HepG2 (cell line): Measurements from ENCODE around the gene SHC3. TPM values are rescaled to one million over a fixed set of nuclear protein-coding genes. Genes with fewer than 3 reads are reported as not detected.

ENCODE experiments used
- ATAC-seq: fragments of 200-7000 bp; cut with Tn5 transposase; 3 replicates; pipeline ENCODE4 v1.9.1; 2020; ENCODE audit warnings: mild to moderate bottlenecking, moderate library complexity
- BruUV-seq: library from RNA; stranded (reverse); fragments of 400-500 nt; replicated peaks from 2 replicates; lab custom pipeline; 2021; lab: Mats Ljungman, UMichigan
- CTCF ChIA-PET: fragments of 300-600 bp; formaldehyde crosslinking; extraction: SDS; loops from one replicate; lab custom pipeline; 2021; ENCODE audit warnings: low total read pairs, inconsistent platforms, low intra/inter-chr PET ratio; lab: Yijun Ruan, JAX
- POLR2A ChIA-PET: fragments of 350-600 bp; sonication (Branson Sonifier 250); formaldehyde crosslinking; loops from one replicate; lab custom pipeline; 2020; ENCODE audit warnings: antibody characterized with exemption, inconsistent platforms; lab: Yijun Ruan, JAX
- DNase-seq: peaks from one replicate; pipeline ENCODE4 v3.0.0-alpha.2; 2015; ENCODE audit warnings: low spot score
- FAIRE-seq: peaks from 3 replicates; lab custom pipeline; 2011; peaks lifted over from hg19 to GRCh38; lab: Jason Lieb, UNC
- H2AFZ ChIP-seq: one replicate; pipeline ENCODE4 v1.6.1; 2011; ENCODE audit warnings: low read length, inconsistent platforms
- H3K27ac ChIP-seq: fragments of 300-600 bp; 3 replicates; pipeline ENCODE4 v1.8.0; 2011; ENCODE audit warnings: mixed run types, mild to moderate bottlenecking, mixed read lengths, low read length, inconsistent platforms; ENCODE audit not compliant: insufficient read depth; ENCODE audit errors: extremely low read length
- H3K27me3 ChIP-seq, 2 experiments: fragments of 200-600 bp in 1 of 2; 2 replicates in 1 of 2; 3 replicates in 1 of 2; pipeline versions ENCODE4 v1.6.0 to v1.8.0; 2011; ENCODE audit warnings: low read length in 2 of 2, mild to moderate bottlenecking in 2 of 2, moderate library complexity in 2 of 2, inconsistent platforms in 1 of 2; ENCODE audit not compliant: insufficient read depth in 2 of 2, control insufficient read depth in 1 of 2
- H3K36me3 ChIP-seq, 2 experiments: fragments of 200-600 bp in 1 of 2; replicated peaks in 1 of 2; 2 replicates in 1 of 2; 3 replicates in 1 of 2; pipeline versions ENCODE4 v1.5.1 to v1.8.0; 2011; ENCODE audit warnings: low read length in 2 of 2, inconsistent platforms in 1 of 2; ENCODE audit not compliant: insufficient read depth in 2 of 2, control insufficient read depth in 1 of 2
- H3K4me1 ChIP-seq: 2 replicates; pipeline ENCODE4 v1.5.1; 2012; ENCODE audit warnings: low read length, inconsistent platforms; ENCODE audit not compliant: insufficient read depth
- H3K4me2 ChIP-seq: 2 replicates; pipeline ENCODE4 v1.6.0; 2011; ENCODE audit warnings: low read depth, low read length, inconsistent platforms
- H3K4me3 ChIP-seq, 3 experiments: fragments of 200-600 bp in 1 of 3; sonication (generic), shearing (Covaris generic) in 1 of 3; replicated peaks in 1 of 3; 2 replicates each; pipeline ENCODE4 v1.5.1; 2011 to 2016; ENCODE audit warnings: low read length in 3 of 3, inconsistent platforms in 2 of 3, low read depth in 2 of 3, mild to moderate bottlenecking in 2 of 3, control low read depth in 1 of 3, mixed read lengths in 1 of 3; ENCODE audit not compliant: insufficient read depth in 1 of 3
- H3K79me2 ChIP-seq: one replicate; pipeline ENCODE4 v1.6.1; 2011; ENCODE audit warnings: low read length, inconsistent platforms; ENCODE audit not compliant: insufficient read depth
- H3K9ac ChIP-seq: 2 replicates; pipeline ENCODE4 v1.6.0; 2011; ENCODE audit warnings: mild to moderate bottlenecking, low read depth, low read length, inconsistent platforms; ENCODE audit not compliant: insufficient read depth
- H3K9me3 ChIP-seq: 2 replicates; pipeline ENCODE4 v1.5.1; 2012; ENCODE audit warnings: mild to moderate bottlenecking, low read length
- H4K20me1 ChIP-seq: 2 replicates; pipeline ENCODE4 v1.6.0; 2011; ENCODE audit warnings: inconsistent platforms, mild to moderate bottlenecking, low read length, moderate library complexity; ENCODE audit not compliant: insufficient read depth
- FOSL1 ChIP-seq: sonication (generic); formaldehyde crosslinking; IDR thresholded peaks from 2 replicates; pipeline ENCODE4 v1.9.0; 2021; ENCODE audit warnings: missing genetic modification reagents, borderline replicate concordance
- HOXA7 ChIP-seq: sonication (generic); formaldehyde crosslinking; IDR thresholded peaks from 2 replicates; pipeline ENCODE4 v1.8.1; 2022; ENCODE audit warnings: mild to moderate bottlenecking, missing genetic modification reagents, moderate library complexity
- LCORL ChIP-seq, 2 experiments: fragments of 450-650 bp in 1 of 2; sonication (generic) in 1 of 2; formaldehyde crosslinking in 1 of 2; IDR thresholded peaks; 2 replicates each; pipeline versions ENCODE4 v1.5.0 to v1.6.1; 2017 to 2020; ENCODE audit warnings: antibody characterized with exemption in 1 of 2, missing genetic modification reagents in 1 of 2
- NR2F2 ChIP-seq: IDR thresholded peaks from 2 replicates; pipeline ENCODE4 v1.6.1; 2012; ENCODE audit warnings: low read depth, inconsistent platforms, borderline replicate concordance
- SNAPC4 ChIP-seq: sonication (generic); formaldehyde crosslinking; IDR thresholded peaks from 2 replicates; pipeline ENCODE4 v1.4.0; 2020; ENCODE audit warnings: mild to moderate bottlenecking, missing genetic modification reagents
- ZNF230 ChIP-seq: sonication (generic); formaldehyde crosslinking; IDR thresholded peaks from 2 replicates; pipeline ENCODE4 v1.4.0; 2020; ENCODE audit warnings: mild to moderate bottlenecking, missing genetic modification reagents
- ZNF660 ChIP-seq: sonication (generic); formaldehyde crosslinking; IDR thresholded peaks from 2 replicates; pipeline ENCODE4 v1.5.1; 2020; ENCODE audit warnings: mild to moderate bottlenecking, low read depth, missing genetic modification reagents, borderline replicate concordance
- WGBS: methylation state at CpG from one replicate; pipeline ENCODE4 v1.1.6; 2017; ENCODE audit warnings: low lambda C conversion rate; 5-methylcytosine and 5-hydroxymethylcytosine counted together
- in situ Hi-C: cut with HindIII; loops from 2 replicates; pipeline ENCODE4 v1.10.0; 2017; ENCODE audit warnings: low pct_unique_long_range_greater_than_20kb; ENCODE audit not compliant: extremely low pct_ligation_motif_present
- intact Hi-C: fragments of 100-400 bp; cut with micrococcal nuclease; formaldehyde crosslinking; loops from one replicate; pipeline ENCODE4 v1.10.0; 2022; ENCODE audit not compliant: unreplicated experiment
- polyA plus RNA-seq, 8 experiments: library from polyadenylated mRNA; depleted of rRNA in 3 of 8; stranded (reverse) in 7 of 8; unstranded in 1 of 8; fragments of >200 nt; fragmentation: Illumina TruSeq in 4 of 8; extraction: Trizol in 4 of 8; gene quantifications; 2 replicates each; pipeline versions ENCODE4 v1.2.1 to v1.2.3, GENCODE V29; 2011 to 2016; ENCODE audit warnings: low read depth in 4 of 8, missing spikeins in 1 of 8, mixed read lengths in 1 of 8; ENCODE audit not compliant: insufficient read depth in 1 of 8
- total RNA-seq, 5 experiments: library from RNA; depleted of rRNA; stranded (reverse); fragments of >200 nt; fragmentation: Illumina TruSeq; extraction: Trizol; gene quantifications; 2 replicates each; pipeline ENCODE4 v1.2.3, GENCODE V29; 2016; ENCODE audit warnings: low read depth in 1 of 5

Gene SHC3
- total and polyA plus RNA-seq, 2 of the 13 experiments (the other 11 are each of a cell fraction or from before 2014, with no cell fraction given): 0.09 to 0.89 TPM

- in situ Hi-C loops: no loop called here
- no peak overlapping the region for H3K27ac ChIP-seq
- no peak overlapping the region for H3K4me3 ChIP-seq
- H3K4me1 ChIP-seq: no peaks in the 10 kb centered on the region
- no peak for ATAC-seq
- 15% methylated on average over 1 of the region's 1 CpG for WGBS
- ChIA-PET CTCF (no interaction called here), POLR2A (no interaction called here)
- no peaks in the 10 kb centered on the region for H3K9me3 ChIP-seq
- H3K79me2 ChIP-seq: no peaks in the 10 kb centered on the region
- H3K4me2 ChIP-seq: no peak overlapping the region
- intact Hi-C loops: no loop called here
- no peak for DNase-seq
- H3K9ac ChIP-seq: no peak overlapping the region
- TF ChIP-seq LCORL (IDR thresholded peaks at IDR 0.05): no peak
- TF ChIP-seq LCORL (CRISPR knock-in tag; IDR thresholded peaks at IDR 0.05): no peak
- no peak for TF ChIP-seq ZNF230 (CRISPR knock-in tag)
- no peak for TF ChIP-seq FOSL1 (CRISPR knock-in tag)
- no peak for TF ChIP-seq NR2F2
- TF ChIP-seq HOXA7 (CRISPR knock-in tag): no peak
- TF ChIP-seq ZNF660 (CRISPR knock-in tag): no peak
- TF ChIP-seq SNAPC4: no peak
- H4K20me1 ChIP-seq: no peaks in the 10 kb centered on the region
- no peaks in the 10 kb centered on the region for H3K27me3 ChIP-seq
- no peak overlapping the region for H2AFZ ChIP-seq
- no peak for FAIRE-seq
- H3K36me3 ChIP-seq: no peaks in the 10 kb centered on the region
- BruUV-seq: no TSS peak
Observed at GRCh38 chr9:89115426-89115825, 63.2 kb downstream of the SHC3 start.
